ENCODE results near the gene SLC35B1. TPM values are rescaled to one million over a fixed set of nuclear protein-coding genes. Genes with fewer than 3 reads are reported as not detected.

SLC35B1 gene
- total RNA-seq, 4 donors from 2014 or later, result 17.9 to 35.6 (median 19.5) TPM

DNA sequence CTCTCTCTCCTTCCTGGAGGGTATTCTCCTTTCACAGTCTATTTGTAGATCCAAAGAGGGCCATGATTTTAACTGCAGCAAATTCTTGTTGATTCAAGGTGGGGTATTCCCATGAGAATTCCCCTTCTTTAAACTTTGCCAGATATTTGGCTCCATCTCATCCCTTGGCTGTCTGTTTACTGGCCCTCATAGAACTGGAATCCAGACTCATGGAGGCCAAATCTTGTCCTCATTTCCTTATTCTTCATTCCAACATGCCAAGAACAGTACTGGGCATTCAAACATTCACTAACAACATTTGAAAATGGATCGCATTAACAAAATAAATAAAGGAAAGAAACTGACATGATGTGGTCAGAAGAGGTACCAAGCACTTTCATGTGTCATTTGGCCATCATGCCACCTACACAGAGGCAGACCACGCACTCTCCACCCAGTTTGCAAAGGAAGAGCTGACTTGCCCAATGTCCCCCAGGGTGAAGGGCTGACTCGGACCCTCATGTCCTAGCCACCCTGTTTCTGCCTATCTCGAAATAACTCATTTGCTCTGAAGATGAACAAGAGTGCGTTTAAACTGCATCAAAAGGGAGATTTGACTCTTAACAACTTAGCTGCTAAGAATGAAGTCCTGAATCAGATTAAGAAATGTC is 23.1 kb upstream of the SLC35B1 start:
- Histone ChIP-seq H3K4me1 (peaks cover 7 to 74% (median 29%) of the 10 kb centered on the region in 3 donors), H3K27me3 (no peaks in the 10 kb centered on the region), H3K36me3 (peaks cover 0 to 8% of the 10 kb centered on the region in 2 donors), H3K9me3 (no peaks in the 10 kb centered on the region), H3K4me3 (no peak overlapping the region), H3K27ac (peak overlapping the region; percentile 76 to 85 (median 80))
- WGBS, 2 donors (ENCODE audit: low coverage in 1 of 2), result 28 to 42% methylated on average over 4 to 5 of the region's 5 CpGs
- TF ChIP-seq EP300 (IDR thresholded peaks at IDR 0.05) (no peak), POLR2AphosphoS5 (IDR thresholded peaks at IDR 0.05) (peak; percentile 9)
- ATAC-seq, result no peak

DNA sequence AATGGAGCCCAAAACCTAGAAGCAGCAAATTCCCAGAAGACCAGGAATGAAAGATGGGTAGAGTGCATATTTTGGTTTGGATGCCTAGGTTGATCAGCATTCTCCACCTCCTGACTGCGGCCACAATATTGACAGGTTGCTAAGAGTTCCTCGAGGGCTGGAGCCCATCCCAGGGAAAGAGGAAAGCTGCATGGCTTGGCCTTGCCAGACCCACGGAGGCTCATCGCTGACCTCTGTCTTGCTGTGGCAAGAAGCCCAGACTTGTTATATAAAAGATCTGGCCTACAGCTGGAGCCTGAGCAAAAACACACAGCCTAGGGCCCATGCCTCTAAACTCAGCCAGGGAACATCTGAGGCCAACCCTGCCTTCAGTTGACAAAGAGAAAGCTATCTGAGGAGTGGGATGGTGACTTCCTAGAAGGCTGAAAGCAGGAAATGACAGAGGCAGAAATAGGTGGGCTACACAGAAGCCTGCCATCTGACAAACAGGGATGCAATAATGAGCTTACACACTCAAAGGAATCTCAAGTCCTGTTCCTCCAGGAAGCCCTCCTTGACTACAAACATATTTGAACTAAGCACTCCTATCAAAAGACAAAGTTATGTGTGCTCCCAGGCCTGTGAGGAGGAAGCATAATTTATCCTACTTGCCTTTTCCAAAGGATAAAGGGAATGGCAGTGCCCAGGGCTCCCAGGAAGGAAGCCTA is 22.5 kb upstream of the SLC35B1 start:
- peak overlapping the region; percentile 76 to 85 (median 80) for H3K27ac ChIP-seq
- ATAC-seq, result peak; percentile 94
- H3K36me3 ChIP-seq, result peaks cover 0 to 12% of the 10 kb centered on the region in 2 donors
- TF ChIP-seq POLR2AphosphoS5 (IDR thresholded peaks at IDR 0.05), result peak; percentile 79
- no peak for TF ChIP-seq POLR2A (IDR thresholded peaks at IDR 0.05)
- no peaks in the 10 kb centered on the region for H3K9me3 ChIP-seq
- peaks cover 7 to 78% (median 29%) of the 10 kb centered on the region in 3 donors for H3K4me1 ChIP-seq
- 0 to 8% methylated on average over 2 to 4 of the region's 4 CpGs for WGBS, 2 donors (ENCODE audit: low coverage in 1 of 2)
- no peaks in the 10 kb centered on the region for H3K27me3 ChIP-seq
- H3K4me3 ChIP-seq, result no peak overlapping the region

DNA sequence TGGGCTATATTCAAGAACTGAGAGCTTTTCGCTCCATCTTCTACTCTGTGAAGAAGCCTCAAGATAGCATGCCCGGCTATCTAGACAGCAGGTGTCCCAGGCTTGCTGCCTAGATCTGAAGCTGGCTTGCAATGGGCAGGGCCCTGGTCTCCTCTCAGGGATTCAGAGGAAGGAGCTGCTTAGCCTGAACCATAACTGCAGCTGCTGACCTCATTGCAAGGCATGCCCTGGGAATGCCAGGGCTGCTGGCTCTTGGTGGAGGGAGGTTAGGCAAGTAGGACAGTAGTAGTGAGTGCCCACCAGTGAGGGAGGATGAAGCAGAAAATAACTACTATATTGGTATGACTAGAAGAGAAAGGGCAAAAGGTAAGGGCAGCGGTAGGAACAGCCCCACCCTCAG is 21.3 kb upstream of the SLC35B1 start:
- Histone ChIP-seq H3K9me3 (no peaks in the 10 kb centered on the region), H3K4me1 (peaks cover 7 to 89% (median 31%) of the 10 kb centered on the region in 3 donors), H3K27ac (peak overlapping the region in 3 of 4 donors; percentile 76 to 85 (median 82)), H3K36me3 (peaks cover 0 to 12% of the 10 kb centered on the region in 2 donors), H3K27me3 (no peaks in the 10 kb centered on the region), H3K4me3 (no peak overlapping the region)
- TF ChIP-seq POLR2AphosphoS5 (IDR thresholded peaks at IDR 0.05) (no peak), EP300 (IDR thresholded peaks at IDR 0.05) (no peak), POLR2A (IDR thresholded peaks at IDR 0.05) (no peak)
- TF ChIP-seq, protein P1, sequence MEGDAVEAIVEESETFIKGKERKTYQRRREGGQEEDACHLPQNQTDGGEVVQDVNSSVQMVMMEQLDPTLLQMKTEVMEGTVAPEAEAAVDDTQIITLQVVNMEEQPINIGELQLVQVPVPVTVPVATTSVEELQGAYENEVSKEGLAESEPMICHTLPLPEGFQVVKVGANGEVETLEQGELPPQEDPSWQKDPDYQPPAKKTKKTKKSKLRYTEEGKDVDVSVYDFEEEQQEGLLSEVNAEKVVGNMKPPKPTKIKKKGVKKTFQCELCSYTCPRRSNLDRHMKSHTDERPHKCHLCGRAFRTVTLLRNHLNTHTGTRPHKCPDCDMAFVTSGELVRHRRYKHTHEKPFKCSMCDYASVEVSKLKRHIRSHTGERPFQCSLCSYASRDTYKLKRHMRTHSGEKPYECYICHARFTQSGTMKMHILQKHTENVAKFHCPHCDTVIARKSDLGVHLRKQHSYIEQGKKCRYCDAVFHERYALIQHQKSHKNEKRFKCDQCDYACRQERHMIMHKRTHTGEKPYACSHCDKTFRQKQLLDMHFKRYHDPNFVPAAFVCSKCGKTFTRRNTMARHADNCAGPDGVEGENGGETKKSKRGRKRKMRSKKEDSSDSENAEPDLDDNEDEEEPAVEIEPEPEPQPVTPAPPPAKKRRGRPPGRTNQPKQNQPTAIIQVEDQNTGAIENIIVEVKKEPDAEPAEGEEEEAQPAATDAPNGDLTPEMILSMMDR (IDR thresholded peaks at IDR 0.05), result no peak
- WGBS, 2 donors (ENCODE audit: low coverage in 1 of 2), result 33 to 69% methylated on average over 1 to 3 of the region's 3 CpGs
- no peak for ATAC-seq

DNA sequence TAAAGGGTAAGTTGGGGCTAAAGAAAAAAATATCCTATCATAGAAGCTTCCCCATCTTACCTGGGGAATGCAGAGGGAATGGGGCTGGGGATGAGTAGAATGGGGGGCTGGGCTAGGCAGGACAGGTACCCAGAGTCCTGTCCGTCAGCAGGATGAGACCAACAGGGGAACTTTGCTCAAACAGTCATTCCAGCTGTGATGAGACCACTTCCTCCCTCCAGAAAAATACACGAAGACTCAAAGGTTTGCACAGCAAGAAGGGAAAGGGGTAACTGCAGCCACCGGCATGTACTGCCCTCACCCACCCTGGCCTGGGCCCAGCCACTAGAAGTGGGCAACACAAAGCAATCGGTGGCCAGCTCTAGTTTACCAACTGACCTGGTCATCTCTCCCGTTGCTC is 20.7 kb upstream of the SLC35B1 start:
- TF ChIP-seq, protein P1 (IDR thresholded peaks at IDR 0.05), result no peak
- TF ChIP-seq EP300 (IDR thresholded peaks at IDR 0.05), result no peak
- no peak for TF ChIP-seq POLR2A (IDR thresholded peaks at IDR 0.05)
- no peak for TF ChIP-seq POLR2AphosphoS5 (IDR thresholded peaks at IDR 0.05)
- no peak for ATAC-seq
- H3K4me3 ChIP-seq, result no peak overlapping the region
- WGBS, 2 donors (ENCODE audit: low coverage in 1 of 2), result 75 to 88% methylated on average over 3 to 5 of the region's 5 CpGs
- H3K27me3 ChIP-seq, result no peaks in the 10 kb centered on the region
- H3K27ac ChIP-seq, result peak overlapping the region in 3 of 4 donors; percentile 76 to 85 (median 82)
- peaks cover 0 to 12% of the 10 kb centered on the region in 2 donors for H3K36me3 ChIP-seq
- no peaks in the 10 kb centered on the region for H3K9me3 ChIP-seq
- H3K4me1 ChIP-seq, result peaks cover 7 to 89% (median 37%) of the 10 kb centered on the region in 3 donors

DNA sequence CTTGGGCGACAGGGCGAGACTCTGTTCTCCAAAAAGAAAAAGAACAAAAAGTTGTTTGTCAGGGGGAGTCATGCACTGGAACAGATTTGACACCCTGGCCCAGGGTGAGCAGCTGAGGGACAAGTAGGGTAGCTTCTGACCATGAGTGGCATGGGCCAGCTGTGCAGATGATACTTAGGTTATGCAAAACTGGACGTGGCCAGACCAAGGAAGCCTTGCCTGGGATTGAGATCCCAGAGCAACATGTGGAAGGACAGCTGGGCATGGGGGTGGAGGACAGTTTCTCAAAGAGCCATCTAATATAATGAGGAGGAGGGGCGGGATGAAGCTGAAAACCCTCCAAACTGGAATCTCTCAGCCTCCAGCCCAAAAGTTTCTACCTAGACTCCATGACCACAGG is 19.6 kb upstream of the SLC35B1 start:
- no peak for ATAC-seq
- WGBS, 2 donors (ENCODE audit: low coverage in 1 of 2), result 90 to 93% methylated on average over 3 to 4 of the region's 4 CpGs
- Histone ChIP-seq H3K36me3 (peaks cover 0 to 12% of the 10 kb centered on the region in 2 donors), H3K9me3 (no peaks in the 10 kb centered on the region), H3K4me1 (peaks cover 13 to 89% (median 48%) of the 10 kb centered on the region in 3 donors), H3K4me3 (no peak overlapping the region), H3K27ac (peak overlapping the region in 3 of 4 donors; percentile 6 to 76 (median 7)), H3K27me3 (no peaks in the 10 kb centered on the region)
- TF ChIP-seq EP300 (IDR thresholded peaks at IDR 0.05) (no peak), POLR2AphosphoS5 (IDR thresholded peaks at IDR 0.05) (no peak), POLR2A (IDR thresholded peaks at IDR 0.05) (no peak)
- TF ChIP-seq, protein P1 (IDR thresholded peaks at IDR 0.05), result no peak
